CD8-positive, alpha-beta memory T cell (primary cell): ENCODE data around the gene ZNF486. TPM values are rescaled to one million over a fixed set of nuclear protein-coding genes. Genes with fewer than 3 reads are reported as not detected.
"Not testable (repeated sequence)": the region's sequence is repeated elsewhere in the genome, so short reads cannot be mapped to it uniquely, and the experiment has no call there.

Experiments
- CTCF ChIA-PET: fragments of 350-600 bp; sonication (Branson Sonifier 250); formaldehyde crosslinking; loops from one replicate; lab custom pipeline; 2021; ENCODE audit warnings: antibody characterized with exemption; lab: Charles Lee
- POLR2A ChIA-PET: fragments of 350-600 bp; sonication (Branson Sonifier 250); formaldehyde crosslinking; loops from one replicate; lab custom pipeline; 2021; ENCODE audit warnings: antibody characterized with exemption; lab: Charles Lee
- DNase-seq, 5 donors: peaks; one replicate each; pipeline versions ENCODE4 v3.0.0 to v3.0.0-alpha.2; 2020 to 2022; ENCODE audit warnings: mixed read lengths in 1 of 5
- H3K27ac ChIP-seq: one replicate; pipeline ENCODE4 v1.7.0; 2013; ENCODE audit warnings: low read depth, mild to moderate bottlenecking, low read length, moderate library complexity
- H3K27me3 ChIP-seq: 2 replicates; pipeline ENCODE4 v1.7.0; 2013; ENCODE audit warnings: low read length, mild to moderate bottlenecking; ENCODE audit not compliant: insufficient read depth, poor library complexity, severe bottlenecking
- H3K36me3 ChIP-seq: 2 replicates; pipeline ENCODE4 v1.7.0; 2013; ENCODE audit warnings: mild to moderate bottlenecking, low read length, moderate library complexity; ENCODE audit not compliant: insufficient read depth
- H3K4me1 ChIP-seq: 2 replicates; pipeline ENCODE4 v1.7.0; 2013; ENCODE audit warnings: mild to moderate bottlenecking, low read length, moderate library complexity; ENCODE audit not compliant: insufficient read depth
- H3K4me3 ChIP-seq: 2 replicates; pipeline ENCODE4 v1.7.0; 2013; ENCODE audit warnings: mild to moderate bottlenecking, low read length
- H3K9me3 ChIP-seq: 2 replicates; pipeline ENCODE4 v1.7.0; 2013; ENCODE audit warnings: mild to moderate bottlenecking, low read length
- H3K27ac Mint-ChIP-seq, 8 donors: one replicate each; pipeline ENCODE4 v1.8.0; 2020 to 2021; ENCODE audit warnings: mixed read lengths in 8 of 8, mild to moderate bottlenecking in 6 of 8, inconsistent platforms in 3 of 8, moderate library complexity in 3 of 8
- H3K27me3 Mint-ChIP-seq, 2 donors: one replicate each; pipeline ENCODE4 v1.8.0; 2020 to 2021; ENCODE audit warnings: mixed read lengths in 2 of 2, mild to moderate bottlenecking in 1 of 2, moderate library complexity in 1 of 2
- H3K36me3 Mint-ChIP-seq, 3 donors: one replicate each; pipeline ENCODE4 v1.8.0; 2020 to 2021; ENCODE audit warnings: mixed read lengths in 3 of 3, inconsistent platforms in 1 of 3, mild to moderate bottlenecking in 1 of 3
- H3K4me1 Mint-ChIP-seq, 3 donors: one replicate each; pipeline ENCODE4 v1.8.0; 2020 to 2021; ENCODE audit warnings: mixed read lengths in 3 of 3, inconsistent platforms in 1 of 3, mild to moderate bottlenecking in 1 of 3
- H3K4me3 Mint-ChIP-seq, 7 donors: one replicate each; pipeline ENCODE4 v1.8.0; 2020 to 2021; ENCODE audit warnings: mixed read lengths in 7 of 7, mild to moderate bottlenecking in 6 of 7, moderate library complexity in 4 of 7, inconsistent platforms in 2 of 7
- H3K9me3 Mint-ChIP-seq, 5 donors: one replicate each; pipeline ENCODE4 v1.8.0; 2020 to 2022; ENCODE audit warnings: mixed read lengths in 5 of 5, mild to moderate bottlenecking in 3 of 5, moderate library complexity in 2 of 5, inconsistent platforms in 1 of 5
- polyA plus RNA-seq: library from polyadenylated mRNA; unstranded; fragments of 300-500 nt; fragmentation: Illumina TruSeq; gene quantifications from one replicate; pipeline ENCODE4 v1.2.3, GENCODE V29; 2021
- total RNA-seq, 2 experiments: library from RNA; stranded (reverse); gene quantifications; one replicate each; pipeline ENCODE4 v1.2.3, GENCODE V29; 2021

The ZNF486 gene
- total and polyA plus RNA-seq, 3 experiments from 2014 or later: 4.9 to 12.0 (median 10.5) TPM

DNA sequence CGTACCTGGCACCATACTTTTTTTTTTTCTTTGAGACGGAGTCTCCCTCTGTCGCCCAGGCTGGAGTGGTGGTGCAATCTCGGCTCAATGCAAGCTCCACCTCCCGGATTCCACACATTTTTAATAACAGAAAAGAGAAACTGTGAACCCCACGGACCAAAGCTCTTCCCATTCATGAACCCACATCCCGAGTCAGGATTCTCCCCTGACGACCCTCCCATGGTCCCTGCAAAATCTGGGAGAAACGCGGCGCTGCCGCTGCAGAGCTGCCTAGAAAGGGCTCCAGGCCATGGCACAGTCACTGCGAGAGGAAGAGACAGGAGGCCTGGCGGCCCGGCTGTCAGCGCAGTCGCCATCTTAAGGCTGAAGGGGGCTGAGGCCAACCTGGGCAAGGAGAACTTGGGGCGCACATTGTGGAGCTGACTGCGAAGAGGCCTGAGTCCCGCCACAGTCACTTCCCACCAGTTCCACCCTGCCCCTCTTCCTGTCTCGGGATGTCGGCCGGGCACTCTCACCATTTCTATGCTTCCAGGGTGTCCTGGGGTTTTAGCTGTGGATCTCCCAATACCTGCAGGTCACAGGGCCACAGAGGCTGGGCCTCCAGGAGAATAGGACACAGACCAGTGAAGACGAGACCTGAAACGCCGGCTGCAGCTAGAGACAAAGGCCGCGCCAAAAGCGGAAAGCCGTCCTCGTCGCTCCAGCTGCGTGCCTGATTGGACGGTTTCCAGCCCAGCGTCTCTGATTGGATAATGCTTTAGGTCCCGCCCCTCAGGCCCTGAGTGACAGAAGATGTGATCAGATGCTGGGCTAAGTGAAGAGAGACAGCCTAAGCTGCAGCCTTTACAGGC, 71.0 kb downstream of the ZNF486 start:
- Mint-ChIP-seq H3K36me3 (peaks cover 0 to 5% (median 5%) of the 10 kb centered on the region in 3 donors), H3K4me1 (peaks cover 11 to 16% (median 12%) of the 10 kb centered on the region in 3 donors), H3K27ac (peak overlapping the region; percentile 37 to 97 (median 92)), H3K4me3 (peak overlapping the region; percentile 94 to 99 (median 98)), H3K27me3 (no peaks in the 10 kb centered on the region), H3K9me3 (peaks cover 0 to 4% (median 0%) of the 10 kb centered on the region in 5 donors)
- DNase-seq: peak; percentile 75 to 92 (median 83)
- no peaks in the 10 kb centered on the region for H3K36me3 ChIP-seq
- POLR2A ChIA-PET: interaction anchor here (0.8 to 1.4 kb wide), 2 partner anchors 72 to 159 kb away, joined by 4 to 10 read pairs; partner anchors contain the start of gene ZNF486
- H3K4me1 ChIP-seq: peaks cover 5% of the 10 kb centered on the region
- peak overlapping the region; percentile 75 for H3K4me3 ChIP-seq
- H3K27me3 ChIP-seq: no peaks in the 10 kb centered on the region
- H3K27ac ChIP-seq: no peak overlapping the region
- no peaks in the 10 kb centered on the region for H3K9me3 ChIP-seq
- CTCF ChIA-PET: interaction anchor here (0.8 to 1.8 kb wide), 7 partner anchors 39 to 240 kb away, joined by 3 to 5 read pairs (median 3); partner anchors contain the start of gene ZNF682

DNA sequence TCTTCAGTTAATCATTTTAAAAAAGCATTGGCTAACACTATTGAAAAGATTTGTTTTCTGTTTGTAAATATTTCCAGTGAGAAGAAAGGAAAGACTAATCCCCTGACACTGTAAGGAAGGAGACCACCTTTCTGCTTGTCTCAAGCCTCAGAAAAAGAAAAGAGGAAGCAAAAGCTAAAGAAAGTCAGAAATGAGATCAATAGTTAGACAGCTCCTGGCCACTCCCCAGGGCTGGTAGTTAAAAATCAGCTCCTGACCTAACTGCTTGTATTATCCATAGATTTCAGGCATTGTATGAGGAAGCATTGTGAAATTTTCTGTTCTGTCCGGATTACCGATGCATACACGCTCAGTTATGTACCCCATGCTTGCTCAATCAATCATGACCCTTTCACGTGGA, 76.6 kb downstream of the ZNF486 start:
- H3K27ac ChIP-seq: no peak overlapping the region
- H3K4me3 Mint-ChIP-seq: peak overlapping the region in 1 of 7 donors; percentile 27

DNA sequence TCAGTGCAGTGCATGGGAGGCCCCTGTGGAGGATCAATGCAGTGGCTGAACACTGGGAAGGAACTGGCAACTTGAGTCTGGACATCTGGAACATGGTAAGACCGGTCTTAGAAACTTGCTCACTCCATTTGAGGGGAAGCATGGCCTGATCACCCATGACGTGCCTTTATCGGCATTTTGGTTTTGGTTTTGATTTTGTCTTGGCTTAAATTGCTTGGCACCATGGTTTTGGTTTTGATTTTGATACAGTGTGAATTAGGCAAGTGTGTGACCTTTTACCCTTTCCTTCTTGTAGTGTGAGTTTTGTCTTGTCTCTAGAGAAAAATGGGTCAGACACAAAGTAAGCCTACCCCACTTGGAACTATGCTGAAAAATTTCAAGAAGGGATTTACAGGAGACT, 77.3 kb downstream of the ZNF486 start:
- Histone ChIP-seq H3K4me3 (peak overlapping the region; percentile 17), H3K27ac (no peak overlapping the region), H3K27me3 (no peaks in the 10 kb centered on the region), H3K9me3 (no peaks in the 10 kb centered on the region), H3K4me1 (no peaks in the 10 kb centered on the region), H3K36me3 (no peaks in the 10 kb centered on the region)
- peak overlapping the region; percentile 16 to 85 (median 73) for H3K4me3 Mint-ChIP-seq
- peak overlapping the region in 6 of 8 donors; percentile 6 to 89 (median 64) for H3K27ac Mint-ChIP-seq
- POLR2A ChIA-PET: no interaction called here
- CTCF ChIA-PET: no interaction called here
- H3K27me3 Mint-ChIP-seq: no peaks in the 10 kb centered on the region
- peaks cover 9 to 16% (median 13%) of the 10 kb centered on the region in 3 donors for H3K4me1 Mint-ChIP-seq
- DNase-seq: peak in 2 of 5 donors; percentile 5 to 43
- H3K9me3 Mint-ChIP-seq: peaks cover 0 to 4% (median 0%) of the 10 kb centered on the region in 5 donors
- H3K36me3 Mint-ChIP-seq: peaks cover 0 to 9% (median 0%) of the 10 kb centered on the region in 3 donors

More for the DNA sequence above, 76.6 kb downstream of the ZNF486 start:
- peaks cover 0 to 4% (median 0%) of the 10 kb centered on the region in 5 donors for H3K9me3 Mint-ChIP-seq
- no peaks in the 10 kb centered on the region for H3K36me3 ChIP-seq
- H3K27me3 ChIP-seq: no peaks in the 10 kb centered on the region
- H3K27me3 Mint-ChIP-seq: no peaks in the 10 kb centered on the region
- H3K4me1 Mint-ChIP-seq: peaks cover 9 to 16% (median 13%) of the 10 kb centered on the region in 3 donors
- H3K27ac Mint-ChIP-seq: peak overlapping the region in 2 of 8 donors; percentile 81 to 89
- no peaks in the 10 kb centered on the region for H3K9me3 ChIP-seq
- no peak overlapping the region for H3K4me3 ChIP-seq
- POLR2A ChIA-PET: no interaction called here
- peaks cover 0 to 9% (median 0%) of the 10 kb centered on the region in 3 donors for H3K36me3 Mint-ChIP-seq
- no peaks in the 10 kb centered on the region for H3K4me1 ChIP-seq
- CTCF ChIA-PET: no interaction called here
- no peak for DNase-seq

DNA sequence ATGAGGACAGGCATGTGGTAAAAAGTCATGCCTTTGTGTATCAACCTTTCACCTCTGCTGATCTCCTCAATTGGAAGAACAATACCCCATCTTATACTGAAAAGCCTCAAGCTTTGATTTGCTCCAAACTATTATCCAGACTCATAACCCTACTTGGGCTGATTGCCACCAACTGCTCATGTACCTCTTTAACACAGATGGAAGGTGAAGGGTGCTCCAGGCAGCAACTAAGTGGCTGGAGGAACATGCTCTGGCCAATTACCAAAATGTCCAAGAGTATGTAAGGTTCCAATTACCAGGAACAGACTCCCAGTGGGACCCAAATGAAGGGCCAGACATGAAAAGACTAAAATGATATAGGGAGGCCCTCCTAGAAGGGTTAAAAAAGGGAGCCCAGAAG, 78.3 kb downstream of the ZNF486 start:
- ChIA-PET CTCF (no interaction called here), POLR2A (no interaction called here)
- H3K9me3 ChIP-seq: no peaks in the 10 kb centered on the region
- H3K4me1 Mint-ChIP-seq: peaks cover 9 to 16% (median 13%) of the 10 kb centered on the region in 3 donors
- no peak overlapping the region for H3K27ac ChIP-seq
- peaks cover 0 to 4% (median 0%) of the 10 kb centered on the region in 5 donors for H3K9me3 Mint-ChIP-seq
- H3K36me3 ChIP-seq: no peaks in the 10 kb centered on the region
- H3K27me3 ChIP-seq: no peaks in the 10 kb centered on the region
- no peak overlapping the region for H3K4me3 ChIP-seq
- peak overlapping the region in 1 of 8 donors; percentile 42 for H3K27ac Mint-ChIP-seq
- peaks cover 0 to 9% (median 0%) of the 10 kb centered on the region in 3 donors for H3K36me3 Mint-ChIP-seq
- H3K4me1 ChIP-seq: no peaks in the 10 kb centered on the region
- DNase-seq: no peak
- no peaks in the 10 kb centered on the region for H3K27me3 Mint-ChIP-seq
- H3K4me3 Mint-ChIP-seq: no peak overlapping the region

DNA sequence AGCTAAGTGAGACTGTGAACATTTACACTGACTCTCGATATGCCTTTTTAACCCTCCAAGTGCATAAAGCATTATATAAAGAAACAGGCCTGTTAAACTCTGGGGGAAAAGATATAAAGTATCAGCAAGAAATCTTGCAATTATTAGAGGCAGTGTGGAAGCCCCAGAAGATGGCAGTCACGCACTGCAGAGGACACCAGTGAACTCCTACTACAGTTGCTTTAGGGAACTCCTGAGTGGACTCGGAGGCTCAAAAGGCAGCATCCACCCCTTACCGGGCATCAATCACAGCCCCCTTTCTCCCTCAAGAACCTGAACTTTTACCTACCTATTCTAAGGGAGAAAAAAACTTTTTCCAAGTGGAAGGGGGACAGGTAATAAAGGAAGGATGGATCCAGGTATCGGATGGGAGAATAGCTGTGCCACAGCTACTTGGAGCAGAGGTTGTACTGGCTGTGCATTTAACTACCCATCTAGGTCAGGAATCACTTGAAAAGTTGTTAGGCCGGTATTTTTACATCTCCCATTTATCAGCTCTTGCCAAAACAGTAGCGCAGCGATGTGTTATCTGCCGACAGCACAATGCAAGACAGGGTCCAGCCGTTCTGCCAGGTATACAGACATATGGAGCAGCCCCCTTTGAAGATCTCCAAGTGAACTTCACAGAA, 80.1 kb downstream of the ZNF486 start:
- H3K27me3 ChIP-seq: no peaks in the 10 kb centered on the region
- Mint-ChIP-seq H3K27ac (peak overlapping the region in 2 of 8 donors; percentile 22 to 33), H3K4me3 (no peak overlapping the region), H3K9me3 (peaks cover 0 to 4% (median 0%) of the 10 kb centered on the region in 5 donors), H3K36me3 (peaks cover 0 to 9% (median 0%) of the 10 kb centered on the region in 3 donors), H3K4me1 (peaks cover 9 to 16% (median 13%) of the 10 kb centered on the region in 3 donors), H3K27me3 (no peaks in the 10 kb centered on the region)
- no peak overlapping the region for H3K4me3 ChIP-seq
- no peaks in the 10 kb centered on the region for H3K9me3 ChIP-seq
- H3K27ac ChIP-seq: no peak overlapping the region
- CTCF ChIA-PET: no interaction called here
- no peaks in the 10 kb centered on the region for H3K4me1 ChIP-seq
- no peaks in the 10 kb centered on the region for H3K36me3 ChIP-seq
- DNase-seq: no peak
- POLR2A ChIA-PET: no interaction called here

DNA sequence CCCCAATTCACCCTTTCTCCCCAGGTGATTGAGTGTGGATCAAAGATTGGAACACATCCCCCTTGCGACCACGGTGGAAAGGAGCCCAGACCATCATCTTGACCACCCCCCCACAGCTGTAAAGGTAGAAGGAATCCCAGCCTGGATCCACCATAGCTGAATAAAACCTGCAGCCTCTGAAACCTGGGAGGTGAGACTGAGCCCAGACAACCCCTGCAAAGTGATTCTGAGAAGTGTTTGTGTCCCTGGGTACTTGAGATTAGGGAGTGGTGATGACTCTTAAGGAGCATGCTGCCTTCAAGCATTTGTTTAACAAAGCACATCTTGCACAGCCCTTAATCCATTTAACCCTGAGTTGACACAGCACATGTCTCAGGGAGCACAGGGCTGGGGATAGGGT, 81.2 kb downstream of the ZNF486 start:
- H3K27me3 Mint-ChIP-seq, H3K4me3 Mint-ChIP-seq, DNase-seq, H3K36me3 ChIP-seq, H3K4me3 ChIP-seq, H3K9me3 ChIP-seq, H3K27me3 ChIP-seq, H3K9me3 Mint-ChIP-seq, H3K36me3 Mint-ChIP-seq, POLR2A ChIA-PET, H3K27ac ChIP-seq, CTCF ChIA-PET, H3K4me1 ChIP-seq: not testable (repeated sequence)
- Mint-ChIP-seq H3K4me1 (peaks cover 9 to 16% (median 13%) of the 10 kb centered on the region in 3 donors), H3K27ac (peak overlapping the region in 1 of 8 donors; percentile 50)
